Activated CD4-positive, CD25-positive, alpha-beta regulatory T cell treated with anti-CD3 and anti-CD28 coated beads, Interleukin-2, amount 50 U/mL, for 16 hours (primary cell): Measurements from ENCODE around the gene APBA2.

Source experiments
- DNase-seq: peaks from one replicate; pipeline ENCODE4 v3.0.0-alpha.2; 2020; ENCODE audit warnings: low read depth, low spot score

The APBA2 gene

GRCh38 chr15:29116970-29117700 lies 231.4 kb downstream of the APBA2 start:
- no peak for DNase-seq

GRCh38 chr15:29117778-29118177 lies 232.0 kb downstream of the APBA2 start:
- no peak for DNase-seq

- DNase-seq: no peak
These were observed 234.1 kb downstream of the APBA2 start for GRCh38 chr15:29119847-29120246.

- DNase-seq: no peak
These were observed 235.0 kb downstream of the APBA2 start for GRCh38 chr15:29120593-29121368.

- DNase-seq: no peak
These were observed 235.5 kb downstream of the APBA2 start for GRCh38 chr15:29121369-29121656.

GRCh38 chr15:29121907-29122306 lies 236.1 kb downstream of the APBA2 start:
- no peak for DNase-seq

- no peak for DNase-seq
These were observed 236.7 kb downstream of the APBA2 start for GRCh38 chr15:29122506-29122905.

GRCh38 chr15:29123171-29123570 lies 237.4 kb downstream of the APBA2 start:
- DNase-seq: no peak

GRCh38 chr15:29123991-29124390 lies 238.2 kb downstream of the APBA2 start:
- no peak for DNase-seq

- DNase-seq: no peak
These were observed 239.0 kb downstream of the APBA2 start for GRCh38 chr15:29124581-29125381.

- DNase-seq: no peak
These were observed 239.8 kb downstream of the APBA2 start for GRCh38 chr15:29125382-29126207.

GRCh38 chr15:29126208-29126536 lies 240.4 kb downstream of the APBA2 start:
- no peak for DNase-seq

GRCh38 chr15:29126821-29127461 lies 241.2 kb downstream of the APBA2 start:
- DNase-seq: no peak

- DNase-seq: no peak
These were observed 242.0 kb downstream of the APBA2 start for GRCh38 chr15:29127506-29128430.

- no peak for DNase-seq
These were observed 242.9 kb downstream of the APBA2 start for GRCh38 chr15:29128671-29129070.

- no peak for DNase-seq
These were observed 243.4 kb downstream of the APBA2 start for GRCh38 chr15:29129221-29129620.

- no peak for DNase-seq
These were observed 244.2 kb downstream of the APBA2 start for GRCh38 chr15:29129926-29130325.

- no peak for DNase-seq
These were observed 244.7 kb downstream of the APBA2 start for GRCh38 chr15:29130476-29130875.

- DNase-seq: no peak
These were observed 245.4 kb downstream of the APBA2 start for GRCh38 chr15:29130951-29131839.
